ENCODE results near the gene ERMARD. TPM values are rescaled to one million over a fixed set of nuclear protein-coding genes. Genes with fewer than 3 reads are reported as not detected.

The ERMARD gene
- total RNA-seq, 1 experiment from 2014 or later: 13.6 TPM

- Mint-ChIP-seq H3K27me3 (ENCODE audit: low read depth) (peaks cover 4% of the 10 kb centered on the region), H3K36me3 (ENCODE audit: insufficient read depth in 1 of 3, low read depth in 3 of 3) (peaks cover 0 to 20% (median 9%) of the 10 kb centered on the region in 3 experiments; a peak in 4 of 7 replicates), H3K27ac (no peak overlapping the region), H3K9me3 (no peaks in the 10 kb centered on the region; a peak in 2 of 5 replicates), H3K4me1 (peaks cover 24 to 27% of the 10 kb centered on the region in 2 experiments), H3K4me3 (peak overlapping the region; percentile 65 to 77)
- H3K23ac ChIP-seq (ENCODE audit: insufficient read length, low read depth, low read length): no peak overlapping the region
- H3K14ac ChIP-seq (ENCODE audit: insufficient read depth, low read length): peak overlapping the region; percentile 79
- H2AK5ac ChIP-seq (ENCODE audit: insufficient read length, low read length): no peak overlapping the region
- no peak overlapping the region for H2AFZ ChIP-seq (ENCODE audit: low read length)
- H3K27me3 ChIP-seq (ENCODE audit: insufficient read depth, low read length): no peaks in the 10 kb centered on the region
- no peak overlapping the region for H2BK20ac ChIP-seq (ENCODE audit: low read depth, low read length, poor library complexity, severe bottlenecking)
- no peaks in the 10 kb centered on the region for H3K9me3 ChIP-seq (ENCODE audit: control insufficient read depth, low read depth, low read length)
- no peak overlapping the region for H4K8ac ChIP-seq (replicated peaks; ENCODE audit: insufficient read length, low read depth, low read length)
- H4K5ac ChIP-seq (ENCODE audit: insufficient read length, low read depth, low read length): no peak overlapping the region
- H3K23me2 ChIP-seq (ENCODE audit: insufficient read length, low read depth, low read length, poor library complexity, severe bottlenecking): peaks cover 18% of the 10 kb centered on the region
- no peak for TF ChIP-seq CTCF (conservative IDR thresholded peaks at IDR 0.05)
- peaks cover 4% of the 10 kb centered on the region; the same call in 1 of the 2 replicates for H3K79me2 ChIP-seq (ENCODE audit: insufficient read depth, low read length)
- no peak overlapping the region for H3K4ac ChIP-seq (ENCODE audit: low read depth, low read length)
- no peak overlapping the region for H3K27ac ChIP-seq (ENCODE audit: insufficient read length, low read depth, low read length)
- no CpG with 5 or more reads among the region's 89 CpGs for WGBS (ENCODE audit: extremely low coverage, insufficient read length, low lambda C conversion rate)
- H2BK5ac ChIP-seq (ENCODE audit: insufficient read length, low read length): no peak overlapping the region
- no peak overlapping the region for H3K4me2 ChIP-seq (ENCODE audit: insufficient read depth, insufficient read length, low read length)
- H4K20me1 ChIP-seq (ENCODE audit: control insufficient read depth, insufficient read depth, insufficient read length): no peaks in the 10 kb centered on the region
- H3K9ac ChIP-seq (ENCODE audit: extremely low read depth, insufficient read length, low read length): no peak overlapping the region
- no peak overlapping the region for H2BK12ac ChIP-seq (ENCODE audit: insufficient read length, low read depth, low read length)
- no peak overlapping the region for H2BK120ac ChIP-seq (ENCODE audit: low read depth, low read length, poor library complexity, severe bottlenecking)
- H3K56ac ChIP-seq (ENCODE audit: insufficient read length, low read depth, low read length): no peak overlapping the region
- H3K79me1 ChIP-seq (ENCODE audit: insufficient read depth, low read depth, low read length, poor library complexity, severe bottlenecking): no peaks in the 10 kb centered on the region
- H3K18ac ChIP-seq (ENCODE audit: insufficient read length, low read depth, low read length): no peak overlapping the region
- H3K4me1 ChIP-seq (ENCODE audit: insufficient read depth, low read length): no peaks in the 10 kb centered on the region; the same call in 1 of the 2 replicates
- H4K91ac ChIP-seq (ENCODE audit: insufficient read length, low read depth, low read length): no peak overlapping the region
- H3T11ph ChIP-seq (ENCODE audit: low read length): no peak overlapping the region
- no peak overlapping the region for H2BK15ac ChIP-seq (ENCODE audit: low read depth, low read length)
- no peak for DNase-seq
These were observed 27.4 kb upstream of the ERMARD start for GRCh38 chr6:169723991-169724493.
